Stimulated activated CD4-positive, alpha-beta T cell treated with anti-CD3 and anti-CD28 coated beads, Interleukin-15, amount 100 ng/mL, for 1 hour (primary cell): ENCODE results near the gene MPDU1.
A peak's percentile ranks its signal among the peaks of the same experiment; 100 is the strongest.
"Not testable (repeated sequence)": the region's sequence is repeated elsewhere in the genome, so short reads cannot be mapped to it uniquely, and the experiment has no call there.

Experiments
- DNase-seq, 2 donors: peaks; one replicate each; pipeline ENCODE4 v3.0.0-alpha.2; 2020; ENCODE audit warnings: low read depth in 1 of 2, low spot score in 1 of 2

The MPDU1 gene

GRCh38 chr17:7580604-7581575 lies 2.8 kb upstream of the MPDU1 start:
- no peak for DNase-seq

- no peak for DNase-seq
Observed at GRCh38 chr17:7582396-7583252, 1.0 kb upstream of the MPDU1 start.

GRCh38 chr17:7586673-7587419 lies 3.2 kb downstream of the MPDU1 start:
- no peak for DNase-seq

GRCh38 chr17:7587420-7588151 lies 3.9 kb downstream of the MPDU1 start:
- no peak for DNase-seq

GRCh38 chr17:7588553-7589203 lies 5.0 kb downstream of the MPDU1 start:
- no peak for DNase-seq

- DNase-seq = peak; percentile 34 to 57
Observed at GRCh38 chr17:7589204-7589868, 5.7 kb downstream of the MPDU1 start.

GRCh38 chr17:7589891-7590691 lies 6.4 kb downstream of the MPDU1 start, which contains the start of gene SOX15:
Gene SOX15, minus strand, starts transcription at chr17:7590094. Its CDS starts 418 bp downstream, at chr17:7589676.
- DNase-seq = no peak

GRCh38 chr17:7590743-7591142 lies 7.1 kb downstream of the MPDU1 start:
- DNase-seq = no peak

- no peak for DNase-seq
Observed at GRCh38 chr17:7591596-7591995, 7.9 kb downstream of the MPDU1 start.

- no peak for DNase-seq
Observed at GRCh38 chr17:7592422-7593021, 8.9 kb downstream of the MPDU1 start.

GRCh38 chr17:7593296-7593695 lies 9.6 kb downstream of the MPDU1 start:
- no peak for DNase-seq

GRCh38 chr17:7597561-7597960 lies 13.9 kb downstream of the MPDU1 start:
- not testable (repeated sequence) for DNase-seq

- DNase-seq = no peak
Observed at GRCh38 chr17:7606280-7606679, 22.6 kb downstream of the MPDU1 start.

- DNase-seq = no peak
Observed at GRCh38 chr17:7610641-7611040, 27.0 kb downstream of the MPDU1 start.

GRCh38 chr17:7611635-7612293 lies 28.1 kb downstream of the MPDU1 start:
- DNase-seq = no peak

- no peak for DNase-seq
Observed at GRCh38 chr17:7612294-7612640, 28.6 kb downstream of the MPDU1 start.

- DNase-seq = no peak
Observed at GRCh38 chr17:7613769-7614424, 30.2 kb downstream of the MPDU1 start.
